ENCODE results near the gene MLC1.

MLC1 gene

GRCh38 chr22:50058061-50058905 lies 26.9 kb downstream of the MLC1 start, which contains the start of gene TTLL8:
Gene TTLL8 (minus strand): TSS chr22:50058298.
- TF ChIP-seq JUND (IDR thresholded peaks at IDR 0.05; ENCODE audit: low read depth): no peak
- in situ Hi-C loops (cut with HindIII; ENCODE audit: low pct_unique_long_range_greater_than_20kb, low sequenced_read_pairs): no loop called here
- no peak for DNase-seq (ENCODE audit: low read depth in 1 of 2, low spot score in 1 of 2)

GRCh38 chr22:50057278-50058060 lies 27.8 kb downstream of the MLC1 start:
- TF ChIP-seq JUND (IDR thresholded peaks at IDR 0.05; ENCODE audit: low read depth): no peak
- no peak for DNase-seq (ENCODE audit: low read depth in 1 of 2, low spot score in 1 of 2)
- in situ Hi-C loops (cut with HindIII; ENCODE audit: low pct_unique_long_range_greater_than_20kb, low sequenced_read_pairs): no loop called here

GRCh38 chr22:50056214-50056972 lies 28.8 kb downstream of the MLC1 start:
- DNase-seq (ENCODE audit: low read depth in 1 of 2, low spot score in 1 of 2): no peak
- in situ Hi-C loops (cut with HindIII; ENCODE audit: low pct_unique_long_range_greater_than_20kb, low sequenced_read_pairs): no loop called here

GRCh38 chr22:50053861-50054260 lies 31.4 kb downstream of the MLC1 start:
- DNase-seq (ENCODE audit: low read depth in 1 of 2, low spot score in 1 of 2): no peak
- no peak for TF ChIP-seq JUND (IDR thresholded peaks at IDR 0.05; ENCODE audit: low read depth)
- in situ Hi-C loops (cut with HindIII; ENCODE audit: low pct_unique_long_range_greater_than_20kb, low sequenced_read_pairs): no loop called here

More at GRCh38 chr22:50056214-50056972, 28.8 kb downstream of the MLC1 start:
- no peak for TF ChIP-seq JUND (IDR thresholded peaks at IDR 0.05; ENCODE audit: low read depth)

- TF ChIP-seq JUND (IDR thresholded peaks at IDR 0.05; ENCODE audit: low read depth): no peak
- in situ Hi-C loops (cut with HindIII; ENCODE audit: low pct_unique_long_range_greater_than_20kb, low sequenced_read_pairs): no loop called here
- no peak for DNase-seq (ENCODE audit: low read depth in 1 of 2, low spot score in 1 of 2)
Measured at GRCh38 chr22:50051930-50052329, 33.3 kb downstream of the MLC1 start.

- TF ChIP-seq JUND (IDR thresholded peaks at IDR 0.05; ENCODE audit: low read depth): no peak
- DNase-seq (ENCODE audit: low read depth in 1 of 2, low spot score in 1 of 2): no peak
- in situ Hi-C loops (cut with HindIII; ENCODE audit: low pct_unique_long_range_greater_than_20kb, low sequenced_read_pairs): no loop called here
Measured at GRCh38 chr22:50049299-50050195, 35.7 kb downstream of the MLC1 start.

- no peak for TF ChIP-seq JUND (IDR thresholded peaks at IDR 0.05; ENCODE audit: low read depth)
- DNase-seq (ENCODE audit: low read depth in 1 of 2, low spot score in 1 of 2): no peak
- in situ Hi-C loops (cut with HindIII; ENCODE audit: low pct_unique_long_range_greater_than_20kb, low sequenced_read_pairs): no loop called here
Measured at GRCh38 chr22:50048836-50049235, 36.4 kb downstream of the MLC1 start.

GRCh38 chr22:50048061-50048765 lies 37.0 kb downstream of the MLC1 start:
- DNase-seq (ENCODE audit: low read depth in 1 of 2, low spot score in 1 of 2): no peak
- no peak for TF ChIP-seq JUND (IDR thresholded peaks at IDR 0.05; ENCODE audit: low read depth)
- in situ Hi-C loops (cut with HindIII; ENCODE audit: low pct_unique_long_range_greater_than_20kb, low sequenced_read_pairs): no loop called here

GRCh38 chr22:50047346-50047745 lies 37.9 kb downstream of the MLC1 start:
- in situ Hi-C loops (cut with HindIII; ENCODE audit: low pct_unique_long_range_greater_than_20kb, low sequenced_read_pairs): no loop called here
- no peak for DNase-seq (ENCODE audit: low read depth in 1 of 2, low spot score in 1 of 2)
- TF ChIP-seq JUND (IDR thresholded peaks at IDR 0.05; ENCODE audit: low read depth): no peak

- no peak for DNase-seq (ENCODE audit: low read depth in 1 of 2, low spot score in 1 of 2)
- in situ Hi-C loops (cut with HindIII; ENCODE audit: low pct_unique_long_range_greater_than_20kb, low sequenced_read_pairs): no loop called here
Measured at GRCh38 chr22:50046481-50047245, 38.6 kb downstream of the MLC1 start.

More at GRCh38 chr22:50046481-50047245, 38.6 kb downstream of the MLC1 start:
- TF ChIP-seq JUND (IDR thresholded peaks at IDR 0.05; ENCODE audit: low read depth): no peak
